GM23338 (cell line): ENCODE data around the gene RORC.

Experiments
- CTCF ChIP-seq, 2 experiments: fragments of 200-600 bp in 1 of 2; sonication (generic) in 1 of 2; conservative IDR thresholded peaks; 2 replicates each; pipeline versions ENCODE4 v1.5.1 to v1.6.1; 2016 to 2017; ENCODE audit warnings: antibody characterized with exemption in 2 of 2, low read depth in 2 of 2, mild to moderate bottlenecking in 2 of 2, moderate library complexity in 1 of 2
- TF ChIP-seq, protein P1 (sequence below): IDR thresholded peaks from one replicate; pipeline ENCODE4 v1.6.1; 2018; ENCODE audit warnings: antibody characterized with exemption; ENCODE audit not compliant: unreplicated experiment

DNA sequence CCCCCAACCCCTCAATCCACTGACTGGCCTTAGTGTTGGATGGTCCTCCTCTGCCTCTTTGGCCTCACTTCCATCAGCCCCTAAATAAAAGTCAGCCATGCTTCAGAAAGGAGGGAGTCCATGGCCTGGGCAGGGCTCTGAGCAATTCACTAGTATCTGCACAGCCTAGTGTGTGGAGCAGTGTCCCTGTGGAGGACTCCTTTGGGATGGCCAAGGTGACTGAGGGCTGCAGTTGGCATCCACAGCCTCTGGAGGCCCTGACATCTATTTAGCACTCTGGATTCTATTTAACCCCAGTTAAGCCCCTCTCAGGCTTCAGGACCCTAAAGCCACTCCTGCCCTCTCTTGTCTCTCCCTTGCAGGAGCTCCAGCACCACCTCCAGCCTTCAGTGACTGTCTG lies 18.3 kb upstream of the RORC start:
- TF ChIP-seq, protein P1, sequence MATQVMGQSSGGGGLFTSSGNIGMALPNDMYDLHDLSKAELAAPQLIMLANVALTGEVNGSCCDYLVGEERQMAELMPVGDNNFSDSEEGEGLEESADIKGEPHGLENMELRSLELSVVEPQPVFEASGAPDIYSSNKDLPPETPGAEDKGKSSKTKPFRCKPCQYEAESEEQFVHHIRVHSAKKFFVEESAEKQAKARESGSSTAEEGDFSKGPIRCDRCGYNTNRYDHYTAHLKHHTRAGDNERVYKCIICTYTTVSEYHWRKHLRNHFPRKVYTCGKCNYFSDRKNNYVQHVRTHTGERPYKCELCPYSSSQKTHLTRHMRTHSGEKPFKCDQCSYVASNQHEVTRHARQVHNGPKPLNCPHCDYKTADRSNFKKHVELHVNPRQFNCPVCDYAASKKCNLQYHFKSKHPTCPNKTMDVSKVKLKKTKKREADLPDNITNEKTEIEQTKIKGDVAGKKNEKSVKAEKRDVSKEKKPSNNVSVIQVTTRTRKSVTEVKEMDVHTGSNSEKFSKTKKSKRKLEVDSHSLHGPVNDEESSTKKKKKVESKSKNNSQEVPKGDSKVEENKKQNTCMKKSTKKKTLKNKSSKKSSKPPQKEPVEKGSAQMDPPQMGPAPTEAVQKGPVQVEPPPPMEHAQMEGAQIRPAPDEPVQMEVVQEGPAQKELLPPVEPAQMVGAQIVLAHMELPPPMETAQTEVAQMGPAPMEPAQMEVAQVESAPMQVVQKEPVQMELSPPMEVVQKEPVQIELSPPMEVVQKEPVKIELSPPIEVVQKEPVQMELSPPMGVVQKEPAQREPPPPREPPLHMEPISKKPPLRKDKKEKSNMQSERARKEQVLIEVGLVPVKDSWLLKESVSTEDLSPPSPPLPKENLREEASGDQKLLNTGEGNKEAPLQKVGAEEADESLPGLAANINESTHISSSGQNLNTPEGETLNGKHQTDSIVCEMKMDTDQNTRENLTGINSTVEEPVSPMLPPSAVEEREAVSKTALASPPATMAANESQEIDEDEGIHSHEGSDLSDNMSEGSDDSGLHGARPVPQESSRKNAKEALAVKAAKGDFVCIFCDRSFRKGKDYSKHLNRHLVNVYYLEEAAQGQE: no peak
- no peak for TF ChIP-seq CTCF (conservative IDR thresholded peaks at IDR 0.05; ENCODE audit: low read depth in 2 of 2)
